SIG-M5 (cell line): ENCODE results near the gene TSG101.

Experiments used
- DNase-seq: peaks from one replicate; lab custom pipeline; 2025; lab: John Stamatoyannopoulos, UW

Gene TSG101

DNA sequence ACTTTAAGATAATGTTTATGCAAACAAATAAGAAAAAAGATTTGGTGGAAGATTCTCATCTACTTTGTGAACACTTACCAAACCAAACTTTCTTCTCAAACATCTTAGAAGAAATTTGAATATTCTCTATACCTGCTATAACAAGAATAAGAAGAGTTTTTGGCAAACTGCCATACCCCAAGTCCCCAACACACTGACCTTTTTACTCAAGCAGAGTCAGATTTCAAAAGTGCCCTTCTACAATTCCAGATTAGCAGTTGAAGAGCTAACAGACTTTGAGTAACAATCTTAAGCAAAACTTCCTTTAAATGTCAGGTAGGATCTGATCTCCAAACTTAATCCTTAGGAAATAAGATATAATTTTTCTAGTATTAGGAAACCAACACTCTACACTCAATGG, 33.9 kb downstream of the TSG101 start:
- no peak for DNase-seq

DNA sequence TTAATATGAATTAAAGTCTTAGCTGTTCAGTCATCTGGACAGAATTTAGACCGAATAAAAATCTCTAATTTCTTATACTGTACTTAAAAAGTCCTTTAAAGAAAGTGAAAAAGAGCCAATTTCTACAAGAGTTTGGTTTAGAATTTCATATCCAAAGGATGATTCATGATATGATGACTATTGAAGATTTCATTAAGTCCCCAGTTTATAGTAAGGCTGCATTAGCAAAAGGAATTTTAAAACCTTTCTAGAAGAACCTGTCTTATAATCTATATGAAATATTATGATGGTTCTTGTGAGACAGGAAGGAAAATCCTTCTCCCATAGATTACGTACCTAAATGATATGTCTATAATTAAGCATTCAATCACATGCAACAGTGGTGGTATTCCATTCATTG, 34.8 kb downstream of the TSG101 start:
- DNase-seq: no peak

DNA sequence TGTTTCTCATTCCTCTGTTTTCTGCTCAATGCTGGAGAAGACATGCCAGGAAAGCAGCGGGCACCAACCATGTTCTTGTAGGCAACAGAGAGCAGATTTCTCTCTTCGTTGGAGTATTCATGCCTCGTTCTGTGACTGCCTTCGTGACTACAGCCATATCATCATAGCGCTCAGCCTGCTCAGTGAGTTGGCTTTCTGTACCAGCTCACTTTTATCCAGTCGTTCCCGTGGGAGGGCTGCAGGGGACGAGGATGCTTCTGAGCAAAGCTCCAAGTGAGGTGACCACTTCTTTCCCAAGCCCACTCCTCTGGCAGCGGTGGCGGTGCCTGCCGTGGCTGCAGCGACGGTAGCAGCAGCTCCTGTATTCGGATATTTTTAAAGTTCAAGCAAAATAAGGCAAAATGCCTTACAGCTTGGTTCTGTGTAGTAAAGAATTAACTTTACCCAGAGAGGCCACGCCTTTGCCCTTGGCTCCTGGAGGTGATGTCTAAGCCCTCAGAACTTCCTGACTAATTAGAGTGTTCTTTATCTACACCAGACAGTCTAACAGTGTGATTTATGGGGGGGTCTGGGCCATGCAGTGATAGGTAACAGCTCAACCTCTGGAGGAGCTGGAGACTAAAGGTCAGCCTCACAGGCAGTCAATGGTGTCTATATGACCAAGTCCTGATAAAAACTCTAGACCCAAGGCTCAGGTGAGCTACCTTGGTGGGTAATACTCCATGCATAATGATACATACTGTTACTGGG, 35.8 kb downstream of the TSG101 start:
- no peak for DNase-seq

DNA sequence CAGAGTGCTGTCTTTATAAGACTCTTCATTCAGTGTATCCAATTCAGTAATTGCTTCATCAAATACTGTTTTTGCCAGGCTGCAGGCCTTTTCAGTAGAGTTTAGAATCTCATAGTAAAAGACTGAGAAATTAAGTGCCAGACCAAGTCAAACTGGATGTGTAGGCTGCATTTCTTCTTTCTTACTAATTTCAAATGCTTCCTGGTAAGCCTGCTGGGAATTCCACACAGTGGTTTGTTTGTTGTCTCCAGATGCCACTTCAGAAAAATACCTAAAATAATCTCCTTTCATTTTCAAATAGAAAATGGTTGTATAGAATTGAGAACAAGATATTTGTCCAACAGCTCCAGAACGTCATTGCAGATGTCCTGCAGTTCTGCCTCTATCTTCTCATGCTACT, 36.4 kb downstream of the TSG101 start:
- no peak for DNase-seq

DNA sequence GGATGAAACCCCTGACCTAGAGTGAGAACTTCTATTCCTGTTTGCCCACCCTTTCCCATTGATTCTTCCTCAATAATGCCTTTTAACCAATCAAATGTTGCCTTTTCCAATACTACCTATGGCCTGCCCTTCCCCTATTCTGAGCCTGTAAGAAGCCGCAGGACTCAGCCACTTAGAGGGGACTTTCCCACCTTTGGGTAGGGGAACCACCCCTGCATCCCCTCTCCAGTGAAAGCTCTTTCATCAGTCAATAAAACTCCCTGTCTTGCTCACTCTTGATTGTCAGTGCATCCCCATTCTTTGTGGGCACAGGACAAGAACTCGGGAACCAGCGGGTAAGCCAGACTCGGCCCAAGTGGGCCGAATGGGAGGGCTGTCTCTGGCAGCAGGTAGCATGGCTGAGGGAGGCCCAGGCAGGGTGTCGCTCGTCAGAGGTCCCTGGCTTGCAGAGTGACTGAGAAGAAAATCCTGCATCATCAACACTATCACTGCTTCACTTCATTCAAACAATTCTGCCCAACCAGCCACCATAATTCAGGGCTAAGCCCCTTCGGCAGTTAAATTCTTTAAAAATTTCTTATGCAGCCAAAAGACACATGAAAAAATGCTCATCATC, 40.7 kb downstream of the TSG101 start:
- DNase-seq: no peak

DNA sequence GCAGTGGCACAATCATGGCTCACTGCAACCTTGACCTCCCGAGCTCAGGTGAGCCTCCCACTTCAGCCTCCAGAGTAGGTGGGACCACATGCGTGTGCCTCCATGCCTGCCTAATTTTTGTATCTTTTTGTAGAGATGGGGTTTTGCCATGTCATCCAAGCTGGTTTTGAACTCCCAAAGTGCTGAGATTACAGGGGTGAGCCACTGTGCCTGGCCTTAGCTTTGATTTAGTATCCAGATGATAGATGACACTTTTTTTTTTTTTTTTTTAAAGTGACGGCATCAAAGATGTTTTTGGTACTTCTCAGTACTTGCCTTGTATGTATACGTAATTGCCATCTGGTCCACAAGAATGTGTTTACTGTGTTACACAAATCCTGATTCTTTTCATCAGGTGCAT, 47.7 kb downstream of the TSG101 start:
- no peak for DNase-seq

DNA sequence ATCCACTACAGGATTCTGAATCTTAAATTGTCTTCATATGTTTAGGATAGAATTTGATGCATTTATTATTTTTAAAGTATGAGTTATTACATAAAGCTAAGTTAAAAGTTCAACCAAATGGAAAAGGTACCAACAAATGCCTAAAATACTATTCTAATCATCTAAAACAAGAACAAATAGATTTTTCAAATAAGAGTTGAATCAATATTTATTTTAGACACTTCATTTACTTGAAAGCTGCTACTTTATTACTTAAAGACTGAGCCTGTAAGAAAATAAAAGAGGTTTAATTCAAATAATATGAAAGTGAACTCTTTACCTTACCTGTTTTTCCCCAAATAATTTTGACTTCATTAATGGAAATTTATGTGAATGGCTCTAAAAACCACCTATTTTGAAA, 54.2 kb downstream of the TSG101 start:
- DNase-seq: no peak

DNA sequence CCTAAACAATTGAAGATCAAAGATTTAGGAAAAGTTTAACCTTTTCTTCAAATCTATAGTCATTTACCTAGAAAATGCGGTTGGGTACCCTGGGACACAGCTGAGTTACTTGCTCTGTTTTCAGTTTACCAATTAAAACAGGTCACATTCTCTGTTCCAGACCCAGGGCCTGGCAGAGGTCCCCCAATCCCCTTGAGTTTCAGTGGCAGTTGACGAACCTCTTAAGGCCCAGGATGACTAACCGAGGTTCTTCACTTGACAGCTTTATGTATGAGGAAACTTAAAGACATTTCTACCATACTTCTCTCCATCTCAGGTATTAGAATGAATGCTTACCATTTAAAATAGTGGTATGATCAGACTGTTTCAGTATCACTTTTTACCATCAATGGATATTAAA, 54.7 kb downstream of the TSG101 start:
- DNase-seq: no peak

DNA sequence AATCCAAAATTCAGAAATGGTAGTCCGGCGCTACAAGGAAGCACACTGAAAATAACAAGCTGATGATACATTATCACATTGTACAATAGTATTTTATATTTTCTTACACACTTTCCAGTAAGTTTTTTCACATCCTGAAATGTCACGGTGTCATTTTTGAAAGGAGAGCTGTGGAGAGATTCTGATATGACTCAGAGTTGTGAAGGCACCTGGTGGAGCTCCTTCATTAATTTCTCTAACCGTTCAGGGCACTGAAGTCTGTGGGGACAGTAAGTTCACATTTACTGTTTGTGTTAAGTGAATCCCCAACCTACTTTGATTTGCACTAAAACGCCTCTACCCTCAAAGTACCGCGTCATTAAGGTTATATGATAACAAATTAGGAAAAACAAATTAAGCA, 57.8 kb downstream of the TSG101 start:
- DNase-seq: no peak

DNA sequence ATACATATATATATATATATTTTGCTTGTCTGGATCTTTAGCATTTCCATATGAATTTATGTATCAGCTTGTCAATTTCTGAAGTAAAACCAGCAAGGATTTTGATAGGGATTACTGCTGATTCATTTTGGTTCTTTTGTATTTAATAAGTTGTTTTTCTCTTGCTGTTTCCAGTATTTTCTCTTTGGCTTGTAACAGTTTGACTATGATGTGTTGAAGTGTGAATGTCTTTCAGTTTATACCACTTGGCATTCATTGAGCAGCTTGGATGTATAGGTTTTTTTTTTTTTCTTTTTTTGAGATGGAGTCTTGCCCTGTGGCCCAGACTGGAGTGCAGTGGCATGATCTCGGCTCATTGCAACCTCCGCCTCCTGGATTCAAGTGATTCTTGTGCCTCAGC, 58.7 kb downstream of the TSG101 start:
- DNase-seq: no peak

DNA sequence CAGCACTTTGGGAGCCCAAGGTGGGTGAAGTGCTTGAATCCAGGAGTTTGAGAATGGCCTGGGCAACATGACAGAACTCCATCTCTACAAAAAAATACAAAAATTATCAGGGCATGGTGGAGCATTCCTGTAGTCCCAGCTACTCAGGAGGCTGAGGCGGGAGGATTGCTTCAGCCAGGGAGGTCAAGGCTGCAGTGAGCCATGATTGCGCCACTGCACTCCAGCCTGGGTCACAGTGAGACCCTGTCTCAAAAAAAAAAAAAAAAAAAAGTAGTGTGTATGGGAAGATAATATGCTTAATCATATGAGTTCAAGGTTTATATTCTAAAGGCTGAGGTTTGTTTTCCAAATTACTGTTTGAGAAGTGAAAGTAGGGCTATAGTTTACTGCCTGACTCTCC, 60.3 kb downstream of the TSG101 start:
- DNase-seq: no peak

DNA sequence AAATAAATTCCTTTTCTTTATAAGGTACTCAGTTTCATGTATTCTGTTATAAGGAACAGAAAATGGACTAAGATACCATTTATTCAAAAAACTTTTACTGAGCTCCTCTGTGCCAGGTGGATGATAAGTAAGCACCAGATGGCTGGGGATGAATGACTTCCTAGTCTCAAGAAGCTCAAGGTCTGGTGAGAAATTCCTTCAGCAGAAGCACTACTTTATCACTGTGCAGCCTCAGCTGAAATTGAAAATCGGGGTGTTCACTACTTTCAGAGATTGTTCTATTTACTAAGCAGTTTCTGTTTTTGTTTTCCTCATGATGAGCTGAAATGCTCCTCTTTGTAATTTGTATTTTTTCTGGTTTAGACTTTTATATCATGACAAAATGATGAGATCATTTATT, 63.3 kb downstream of the TSG101 start:
- DNase-seq: no peak

DNA sequence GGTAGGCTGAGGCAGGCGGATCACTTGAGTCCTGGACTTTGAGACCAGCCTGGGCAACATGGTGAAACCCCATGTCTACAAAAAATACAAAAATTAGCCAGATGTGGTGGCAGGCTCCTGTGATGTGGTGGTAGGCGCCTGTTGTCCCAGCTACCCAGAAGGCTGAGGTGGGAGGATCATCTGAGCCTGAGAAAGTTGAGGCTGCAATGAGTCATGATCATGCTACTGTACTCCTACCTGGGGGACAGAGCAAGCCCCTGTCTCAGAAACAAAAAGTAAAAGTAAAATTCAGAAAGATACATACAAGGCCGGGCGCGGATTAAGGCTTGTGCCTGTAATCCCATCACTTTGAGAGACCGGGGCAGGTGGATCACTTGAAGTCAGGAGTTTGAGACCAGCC, 64.8 kb downstream of the TSG101 start:
- no peak for DNase-seq

DNA sequence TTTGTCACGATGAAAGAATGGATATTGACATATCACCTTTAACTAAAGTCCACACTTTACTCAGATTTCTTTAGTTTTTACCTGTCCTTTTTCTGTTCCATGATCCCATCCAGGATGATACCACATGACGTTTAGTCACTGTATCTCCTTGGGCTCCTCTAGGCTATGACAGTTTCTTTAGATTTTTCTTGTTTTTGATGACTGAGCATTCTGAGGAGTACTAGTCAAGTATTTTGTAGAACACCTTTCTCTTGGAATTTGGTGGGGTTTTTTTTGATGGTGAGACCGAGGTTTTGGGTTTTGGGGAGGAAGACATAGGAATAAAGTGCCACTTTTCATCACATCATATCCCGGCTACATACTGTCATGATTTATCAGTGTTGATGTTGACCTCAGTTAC, 67.1 kb downstream of the TSG101 start:
- no peak for DNase-seq

DNA sequence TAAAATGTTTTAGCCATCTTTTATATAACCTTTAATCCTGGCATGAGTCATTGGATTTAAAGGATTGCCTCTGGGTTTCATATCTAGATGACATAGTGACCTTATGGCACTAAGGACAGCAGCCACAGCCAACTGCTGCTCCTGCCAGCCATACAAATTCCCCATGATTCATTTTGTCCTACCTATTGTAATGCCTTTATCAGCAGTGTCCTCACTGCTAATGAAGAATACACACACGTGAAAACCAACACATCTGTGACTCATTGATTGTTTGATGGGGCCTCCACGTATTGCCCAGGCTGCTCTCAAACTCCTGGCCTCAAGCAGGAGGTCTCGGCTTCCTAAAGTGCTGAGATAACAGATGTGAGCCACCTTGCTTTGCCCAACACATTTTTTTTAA, 69.3 kb downstream of the TSG101 start:
- no peak for DNase-seq

DNA sequence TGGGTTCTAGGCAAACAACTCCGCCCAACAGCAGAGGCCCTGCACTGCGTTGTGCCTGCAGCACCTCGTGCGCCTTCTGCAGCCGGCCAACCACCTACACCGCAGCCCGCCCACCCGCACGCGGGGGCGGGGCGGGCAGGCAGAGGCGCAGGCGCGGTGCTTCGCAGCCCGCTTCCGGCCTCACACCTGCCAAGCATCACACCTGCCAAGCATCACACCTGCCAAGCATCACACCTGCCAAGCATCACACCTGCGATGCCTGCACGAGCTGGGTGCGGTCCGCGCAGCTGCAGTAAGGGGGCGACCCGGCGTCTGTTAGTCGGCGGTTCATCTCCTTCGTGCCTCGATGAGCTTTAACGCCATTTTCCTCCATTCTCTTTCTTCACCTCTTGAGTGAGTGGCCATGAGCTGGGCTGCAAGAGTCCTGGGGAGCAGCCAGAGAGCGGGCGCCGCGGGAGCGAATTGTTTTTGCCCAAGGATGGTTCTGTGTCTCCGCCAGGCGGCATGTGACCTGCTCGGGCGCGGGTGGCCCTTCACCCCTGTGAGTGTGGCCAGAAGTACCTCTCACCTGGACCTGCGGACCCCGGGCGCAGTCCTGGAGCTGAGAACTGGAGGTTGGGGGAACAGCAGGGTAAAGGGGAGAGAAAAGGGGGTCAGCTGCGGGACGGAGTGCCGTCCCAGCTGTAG, 70.9 kb downstream of the TSG101 start, which contains the start of gene LDHAL6A:
TSS of gene LDHAL6A (plus strand) at position 171 of the 687 bp plus-strand sequence. CDS start 825 bp downstream, outside the sequence.
- DNase-seq: no peak

DNA sequence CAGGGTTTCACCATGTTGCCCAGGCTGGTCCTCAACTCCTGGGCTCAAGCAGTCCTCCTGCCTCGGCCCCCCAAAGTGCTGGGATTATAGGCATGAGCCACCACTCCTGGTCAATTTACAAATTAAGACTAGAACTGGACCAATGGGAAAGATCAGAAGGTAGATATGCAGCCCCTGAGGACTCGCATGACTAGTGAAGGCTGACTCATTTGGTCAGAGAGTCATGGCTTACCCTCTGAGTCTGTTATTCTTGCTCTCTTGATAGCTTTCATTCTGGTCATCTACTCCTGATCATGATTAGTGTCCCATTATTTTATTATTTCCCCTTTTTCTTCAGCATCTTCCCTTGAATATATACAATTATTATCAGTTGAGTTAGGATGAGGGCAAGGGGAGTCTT, 73.8 kb downstream of the TSG101 start:
- DNase-seq: no peak

DNA sequence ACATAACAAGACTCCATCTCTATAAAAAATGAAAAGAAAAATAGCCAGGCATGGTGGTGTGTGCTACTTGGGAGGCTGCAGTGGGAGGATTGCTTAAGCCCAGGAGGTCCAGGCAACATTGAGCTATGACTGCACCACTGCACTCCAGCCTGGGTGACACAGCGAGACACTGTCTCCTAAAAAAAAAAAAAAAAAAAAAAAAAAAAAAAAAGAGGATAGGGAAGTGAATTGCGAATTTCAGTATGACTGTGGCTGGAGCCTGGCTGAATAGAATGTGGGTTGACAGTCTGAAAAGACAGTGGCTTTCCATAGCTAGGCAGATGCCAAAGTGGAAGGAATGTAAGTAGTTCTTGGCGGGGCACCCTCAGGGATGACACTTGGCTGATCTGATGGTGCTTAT, 77.5 kb downstream of the TSG101 start:
- DNase-seq: no peak

DNA sequence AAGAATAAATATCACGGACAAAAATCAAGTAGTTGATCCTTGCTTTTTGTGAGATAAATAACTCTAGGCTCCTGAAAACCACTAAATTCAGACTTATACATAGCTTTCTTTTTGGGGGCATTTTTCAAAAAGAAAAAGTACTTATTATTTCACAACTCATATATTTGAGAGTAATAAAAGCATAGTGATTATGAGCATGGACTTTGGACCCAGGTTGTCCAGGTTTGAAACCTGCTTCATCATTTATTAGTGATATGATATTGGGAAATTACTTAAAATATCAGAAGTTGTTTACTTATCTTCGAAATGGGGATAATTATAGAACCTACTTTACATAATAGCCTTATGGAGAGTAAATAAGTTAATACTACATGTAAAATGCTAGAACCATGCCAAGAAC, 88.1 kb downstream of the TSG101 start:
- no peak for DNase-seq
